NCI-H345 (cell line): ENCODE results near the gene KCNQ1.

ENCODE experiments used
- DNase-seq: peaks from one replicate; lab custom pipeline; 2025; lab: John Stamatoyannopoulos, UW

Gene KCNQ1

GRCh38 chr11:2579315-2580060, 134.7 kb downstream of the KCNQ1 start:
- DNase-seq = no peak

- DNase-seq = no peak
Measured at GRCh38 chr11:2580061-2580421, 135.2 kb downstream of the KCNQ1 start.

DNA sequence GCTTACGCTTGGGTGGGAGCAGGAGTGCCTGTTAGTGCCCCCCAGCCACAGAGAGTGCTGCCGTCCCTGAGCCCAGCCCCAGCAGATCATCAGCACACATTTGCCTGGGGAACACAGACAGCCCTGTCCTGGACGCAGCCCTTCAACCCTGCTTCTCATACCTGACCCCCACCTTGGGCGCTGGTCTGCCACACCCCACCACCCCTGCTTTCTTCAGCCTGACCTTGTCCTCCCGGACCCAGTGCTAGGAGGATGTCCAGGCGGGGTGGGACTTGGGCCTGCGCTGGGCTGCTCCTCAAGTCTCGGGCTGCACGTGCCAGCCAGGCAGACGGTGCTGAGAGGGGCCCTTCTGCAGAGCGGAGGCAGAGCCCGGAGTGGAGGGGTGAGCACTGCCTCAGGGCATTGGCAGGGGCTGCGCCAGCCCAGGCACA, 135.8 kb downstream of the KCNQ1 start:
- DNase-seq = no peak

DNA sequence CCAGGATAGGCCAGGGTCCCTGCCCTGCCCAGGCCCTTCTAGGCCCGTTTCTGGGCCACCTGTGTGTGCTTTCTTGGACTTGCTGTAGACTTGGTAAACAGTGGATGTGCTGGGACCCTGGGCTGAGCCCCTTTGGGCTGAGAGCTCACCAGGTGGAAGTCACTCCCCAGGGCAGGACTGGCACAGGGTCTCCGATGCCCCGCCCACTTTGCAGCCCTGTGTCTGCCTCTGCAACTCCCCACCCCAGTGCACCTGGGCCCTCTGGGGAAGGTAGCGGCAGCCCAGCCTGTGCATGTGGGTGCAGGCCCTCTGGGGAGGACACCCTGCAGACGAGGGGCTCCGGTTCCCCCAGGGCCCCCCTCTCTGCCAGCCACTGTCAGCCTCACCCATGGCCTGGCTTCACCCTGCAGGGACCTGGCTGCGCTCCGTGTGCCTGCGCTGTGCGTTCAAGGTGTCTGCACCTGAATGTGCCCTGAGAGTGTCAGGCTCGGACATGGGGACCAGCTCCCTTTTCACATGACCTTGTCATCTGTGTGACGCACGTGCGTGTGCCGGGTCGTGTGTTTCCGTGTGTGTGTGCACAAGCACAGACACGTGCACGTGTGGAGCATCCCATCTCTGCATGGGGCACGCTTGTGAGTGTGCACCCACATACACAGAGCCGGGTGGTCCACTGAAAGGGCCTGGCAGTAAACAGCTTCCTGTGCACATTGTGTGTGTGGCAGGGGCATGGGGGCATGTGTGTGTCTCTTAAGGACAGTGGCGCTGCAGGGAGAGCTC, 136.5 kb downstream of the KCNQ1 start:
- DNase-seq = no peak

DNA sequence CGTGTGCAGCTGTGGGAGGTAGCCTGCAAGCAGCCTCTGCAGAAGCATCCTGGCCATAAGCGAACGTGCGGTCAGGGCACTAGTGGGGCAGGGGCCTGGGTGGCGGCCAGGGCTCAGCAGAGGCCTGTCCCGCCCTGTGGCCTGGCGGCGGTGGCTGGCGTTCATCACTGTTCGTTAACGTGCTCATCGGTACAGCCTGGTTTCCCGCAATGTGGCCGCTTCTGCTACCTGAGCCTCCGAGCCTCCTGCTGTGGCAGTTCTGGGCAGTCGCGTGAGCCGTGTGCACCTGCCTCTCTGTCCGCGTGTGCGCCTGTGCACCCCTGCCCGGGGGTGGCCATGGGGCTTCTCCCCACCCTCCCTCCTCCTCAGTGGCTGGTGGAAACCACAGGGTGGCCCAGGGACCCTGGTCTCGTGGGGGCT, 137.1 kb downstream of the KCNQ1 start:
- DNase-seq = no peak

DNA sequence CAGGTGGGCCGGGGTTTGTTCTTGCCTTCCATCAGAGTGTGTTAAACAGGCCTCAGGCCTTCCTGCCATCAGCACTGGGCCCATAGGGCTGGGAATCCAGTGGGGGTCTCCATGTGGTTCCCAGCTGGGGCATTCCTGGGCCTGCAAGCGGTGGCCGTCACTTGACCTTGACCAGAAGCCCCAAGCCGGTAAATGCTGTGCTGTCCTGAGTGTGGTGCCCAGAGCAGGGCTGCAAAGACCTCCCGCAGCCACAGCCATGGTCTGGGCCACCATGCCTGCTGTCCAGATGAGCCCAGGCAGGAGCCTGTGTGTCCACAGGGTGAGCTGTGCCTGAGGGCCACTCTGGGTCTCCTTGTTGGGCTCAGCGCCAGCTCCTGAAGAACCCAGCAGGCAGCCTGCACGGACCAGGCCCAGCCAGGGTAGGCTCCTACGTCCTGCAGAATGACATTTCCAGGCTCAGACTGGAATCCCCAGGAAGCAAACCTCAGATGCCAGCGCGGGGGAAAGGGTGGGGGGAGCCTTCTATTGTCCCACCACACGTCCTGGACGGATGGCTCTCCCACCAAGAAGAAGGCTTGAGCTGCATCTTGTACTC, 137.6 kb downstream of the KCNQ1 start:
- DNase-seq = no peak

DNA sequence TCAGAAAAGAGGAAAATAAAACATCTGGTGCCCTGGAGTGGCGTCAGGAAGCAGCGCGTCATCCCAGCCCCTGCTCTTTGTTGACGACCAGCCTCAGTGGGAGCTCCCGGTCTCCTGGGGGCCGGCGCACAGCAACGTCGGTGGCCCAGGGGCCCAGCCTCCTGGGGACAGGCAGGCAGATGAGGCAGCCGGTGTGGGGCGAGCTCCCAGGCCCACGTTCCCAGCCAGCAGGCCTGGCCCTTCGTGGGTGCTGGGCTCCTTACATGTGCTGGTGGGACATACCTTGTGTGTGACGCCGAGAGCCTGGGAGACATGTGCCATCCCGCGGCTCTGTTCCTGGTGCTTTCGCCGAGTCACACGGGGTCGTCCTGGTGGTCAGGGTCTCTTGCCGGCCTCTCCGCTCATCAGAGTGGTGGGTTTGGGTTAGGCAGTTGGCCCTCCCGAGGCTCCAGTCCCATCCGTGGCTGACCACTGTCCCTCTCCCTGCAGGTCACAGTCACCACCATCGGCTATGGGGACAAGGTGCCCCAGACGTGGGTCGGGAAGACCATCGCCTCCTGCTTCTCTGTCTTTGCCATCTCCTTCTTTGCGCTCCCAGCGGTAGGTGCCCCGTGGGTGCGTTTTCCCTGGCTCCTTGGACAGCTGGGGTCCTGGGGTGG, 138.3 kb downstream of the KCNQ1 start:
- no peak for DNase-seq

DNA sequence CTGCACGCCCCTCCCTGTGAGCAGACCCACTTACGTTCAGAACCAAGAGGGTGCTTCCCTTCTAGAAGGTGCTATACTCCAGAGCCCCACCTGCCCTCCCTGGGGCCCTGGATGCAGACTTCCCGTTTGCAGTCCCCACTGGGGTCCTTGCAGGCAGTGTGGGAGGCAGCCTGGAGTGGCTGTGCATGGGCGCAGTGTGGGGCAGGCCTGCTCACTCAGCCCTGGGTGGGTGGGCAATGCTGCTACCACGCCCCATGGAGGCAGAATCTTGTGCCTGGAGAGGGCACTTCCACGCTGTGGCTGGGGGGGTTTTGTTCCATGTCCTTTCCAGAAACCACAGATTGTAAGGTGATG, 138.8 kb downstream of the KCNQ1 start:
- no peak for DNase-seq

- no peak for DNase-seq
Measured at GRCh38 chr11:2584434-2584811, 139.6 kb downstream of the KCNQ1 start.

GRCh38 chr11:2584812-2585565, 140.2 kb downstream of the KCNQ1 start:
- DNase-seq = no peak

GRCh38 chr11:2585566-2586086, 140.8 kb downstream of the KCNQ1 start:
- no peak for DNase-seq

- no peak for DNase-seq
Measured at GRCh38 chr11:2586087-2586792, 141.4 kb downstream of the KCNQ1 start.

DNA sequence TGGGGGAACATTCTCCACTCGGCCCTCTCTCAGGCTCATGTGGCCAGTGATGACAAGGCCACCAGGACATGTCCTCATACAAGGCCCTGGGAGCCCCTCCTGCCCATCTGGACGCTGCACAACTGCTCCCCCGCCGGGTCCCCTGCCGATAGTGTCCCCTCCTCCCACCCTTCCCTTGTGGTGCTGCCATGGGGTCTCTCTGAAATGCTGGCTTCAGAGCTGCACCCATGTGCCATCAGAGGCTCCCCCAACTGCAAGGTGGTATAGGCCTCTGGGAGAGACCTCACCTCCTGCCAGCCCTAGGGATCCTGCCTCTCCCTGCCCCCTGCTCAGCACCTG, 142.0 kb downstream of the KCNQ1 start:
- no peak for DNase-seq

DNA sequence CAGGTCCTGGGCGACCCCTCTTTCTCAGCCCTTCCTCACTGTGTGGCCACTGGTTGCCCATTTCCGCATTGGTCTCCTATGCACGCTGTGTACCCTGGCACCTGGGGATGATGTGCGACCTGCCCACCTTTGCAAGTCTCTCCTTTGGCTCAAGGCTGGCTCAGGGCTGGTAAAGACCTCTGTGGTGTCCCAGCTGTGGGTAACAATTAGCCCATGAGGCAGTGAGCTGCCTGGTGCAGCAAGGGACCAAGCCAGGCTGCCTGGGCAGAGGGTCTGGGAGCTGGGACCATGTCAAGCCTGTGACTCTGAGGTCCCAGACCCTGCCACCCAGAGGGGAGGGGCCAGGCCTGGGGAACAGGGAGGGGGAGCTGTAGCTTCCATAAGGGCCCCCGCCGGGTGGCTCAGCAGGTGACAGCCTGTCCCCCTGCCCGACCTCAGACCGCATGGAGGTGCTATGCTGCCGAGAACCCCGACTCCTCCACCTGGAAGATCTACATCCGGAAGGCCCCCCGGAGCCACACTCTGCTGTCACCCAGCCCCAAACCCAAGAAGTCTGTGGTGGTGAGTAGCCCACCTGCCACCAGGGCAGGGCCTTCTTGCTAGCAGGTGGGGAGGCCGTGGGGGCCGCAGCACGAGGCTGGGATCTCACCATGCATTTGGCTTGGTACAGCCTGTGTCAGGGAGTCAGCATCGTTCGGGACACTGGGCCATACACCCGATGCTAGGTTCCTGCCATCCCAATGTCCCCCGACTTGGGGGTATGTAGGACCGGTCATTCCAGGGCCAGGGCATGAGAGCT, 142.5 kb downstream of the KCNQ1 start:
- DNase-seq = no peak

DNA sequence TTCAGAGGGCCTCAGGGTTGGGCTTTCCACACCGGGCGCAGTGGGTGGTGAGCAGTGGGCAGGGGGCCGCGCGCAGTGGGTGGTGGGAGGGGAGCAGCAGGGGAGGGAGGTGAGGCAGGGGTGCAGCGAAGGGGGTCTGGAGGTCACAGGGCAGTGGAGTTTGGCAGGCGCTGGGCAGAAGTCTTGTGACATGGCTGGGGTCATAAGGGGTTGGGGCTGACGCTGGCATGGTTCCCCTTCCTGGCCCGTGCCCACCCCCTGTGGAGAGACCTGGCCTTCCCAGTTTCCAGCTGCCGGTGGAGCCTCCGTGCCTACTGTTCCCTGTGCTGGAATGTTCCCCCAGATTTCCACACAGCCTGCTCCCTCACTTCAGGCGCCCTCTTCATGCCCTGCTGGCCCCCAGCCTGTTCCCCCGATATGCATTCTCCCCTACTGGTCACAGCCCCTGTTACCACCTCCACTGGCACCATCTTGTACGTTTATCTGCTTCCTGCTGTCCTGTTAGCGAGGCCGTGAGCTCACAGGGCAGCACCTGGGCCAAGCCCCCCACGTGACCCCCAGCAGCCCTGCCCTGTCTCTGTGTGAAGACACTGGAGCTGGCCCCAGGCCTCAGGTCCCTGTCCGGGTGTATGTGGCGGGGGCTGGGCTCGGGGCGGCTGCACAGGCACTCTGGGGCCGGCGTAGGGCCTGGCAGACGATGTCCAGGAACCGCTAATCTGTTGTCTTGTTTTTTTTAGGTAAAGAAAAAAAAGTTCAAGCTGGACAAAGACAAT, 143.4 kb downstream of the KCNQ1 start:
- DNase-seq = no peak

GRCh38 chr11:2588809-2589537, 144.2 kb downstream of the KCNQ1 start:
- DNase-seq = no peak

DNA sequence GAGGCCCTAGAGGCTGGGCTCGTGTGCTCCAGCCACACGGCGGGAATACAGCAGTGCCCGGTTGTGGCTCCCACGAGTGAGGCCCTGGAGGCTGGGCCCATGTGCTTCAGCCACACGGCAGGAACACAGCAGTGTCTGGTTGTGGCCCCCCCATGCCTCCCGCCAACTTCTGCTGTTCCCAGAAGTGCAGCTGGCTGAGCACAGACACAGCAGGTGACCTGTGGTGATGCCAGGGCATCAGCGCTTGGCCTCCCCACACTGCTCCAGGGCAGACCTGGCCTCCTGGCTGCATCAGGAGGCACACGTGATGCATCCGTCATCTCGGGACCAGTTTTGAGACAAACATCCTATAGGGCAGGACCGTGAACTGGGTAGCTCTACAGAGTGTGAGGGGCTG, 144.7 kb downstream of the KCNQ1 start:
- DNase-seq = no peak

DNA sequence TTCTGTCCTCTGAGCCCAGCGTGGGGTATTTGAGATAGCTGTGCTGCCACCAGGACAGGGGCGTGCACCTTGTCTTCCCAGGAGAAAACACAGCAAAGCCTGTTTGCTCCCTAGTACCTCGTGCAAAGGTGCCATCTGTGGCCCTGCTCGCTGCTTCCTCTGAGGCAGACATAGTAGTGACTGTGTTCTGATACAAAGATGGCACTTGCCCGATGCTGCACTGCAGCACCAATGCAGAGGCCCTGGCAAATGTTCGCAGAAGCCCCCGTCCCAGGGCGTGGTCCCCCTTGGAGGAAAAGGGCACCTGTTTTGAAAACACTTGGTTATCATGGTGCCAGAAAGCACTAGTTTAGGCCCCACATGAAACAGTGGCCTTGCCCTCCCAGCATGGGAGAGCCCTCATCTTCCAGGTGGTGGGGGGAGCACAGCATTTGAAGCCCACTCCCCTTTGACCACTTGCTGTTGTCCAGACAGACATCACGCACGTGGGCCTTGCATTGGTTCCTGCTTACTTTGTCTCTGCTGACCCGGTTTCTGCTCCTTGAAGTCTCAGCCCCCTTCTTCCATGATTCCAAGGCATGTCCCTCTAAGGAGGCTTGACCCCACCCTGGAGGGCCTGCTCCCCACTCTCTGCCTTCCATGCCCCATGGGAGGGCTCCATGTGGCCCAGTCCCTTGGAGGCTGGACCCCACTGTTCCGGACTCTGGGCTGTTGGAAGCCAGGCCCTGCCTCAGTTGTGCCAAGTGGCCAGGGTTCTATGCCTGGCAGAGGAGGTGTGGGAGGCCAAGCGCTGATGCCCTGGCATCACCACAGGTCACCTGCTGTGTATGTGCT, 145.5 kb downstream of the KCNQ1 start:
- DNase-seq = no peak
